ENCODE measurements around the gene SDHA. TPM values are rescaled to one million over a fixed set of nuclear protein-coding genes. Genes with fewer than 3 reads are reported as not detected.

Gene SDHA
- total and polyA plus RNA-seq, 10 of the 15 experiments (the other 5 are each of a cell fraction or from before 2014, with no cell fraction given), result 63.3 to 205 (median 104) TPM

GRCh38 chr5:298737-299125 lies 80.6 kb downstream of the SDHA start:
- no peak overlapping the region for H2AFZ ChIP-seq (ENCODE audit: control insufficient read depth, low read depth, low read length)
- no peak for DNase-seq (ENCODE audit: low read depth, low spot score)
- no peaks in the 10 kb centered on the region; a peak in 1 of 4 replicates for H3K36me3 ChIP-seq (ENCODE audit: control insufficient read depth in 2 of 2, insufficient read depth in 2 of 2, low read length in 1 of 2)
- H3K27me3 ChIP-seq (replicated peaks in 1 of 2; ENCODE audit: control insufficient read depth in 2 of 2, insufficient read depth in 2 of 2, low read length in 1 of 2), result no peaks in the 10 kb centered on the region
- in situ Hi-C loops (cut with MboI), result no loop called here
- CTCF ChIA-PET, result no interaction called here
- H3K79me2 ChIP-seq (ENCODE audit: control insufficient read depth, insufficient read depth, low read length), result no peaks in the 10 kb centered on the region
- no peak overlapping the region for H3K27ac ChIP-seq (ENCODE audit: control insufficient read depth, insufficient read depth)
- ATAC-seq, result no peak
- WGBS (ENCODE audit: insufficient coverage, insufficient replicate concordance, low lambda C conversion rate, missing lambda C conversion rate), result no CpG with 5 or more reads among the region's 2 CpGs
- POLR2A ChIA-PET, result no interaction called here
- RAD21 ChIA-PET (ENCODE audit: unreplicated experiment), result no interaction called here
- no peaks in the 10 kb centered on the region for H4K20me1 ChIP-seq (ENCODE audit: control insufficient read depth, insufficient read depth)
- FAIRE-seq, result no peak
- SMC1A ChIA-PET (ENCODE audit: uncharacterized antibody, unreplicated experiment), result no interaction called here
- no peaks in the 10 kb centered on the region for H3K4me1 ChIP-seq (ENCODE audit: control insufficient read depth, insufficient read depth, low read length)
- no peak overlapping the region for H3K4me2 ChIP-seq (ENCODE audit: control insufficient read depth, insufficient read depth)
- H3K9ac ChIP-seq (ENCODE audit: control insufficient read depth, insufficient read depth, low read length), result no peak overlapping the region
- no TSS peak for BruUV-seq (replicated peaks)
- no peak overlapping the region for H3K4me3 ChIP-seq
- intact Hi-C loops (cut with micrococcal nuclease; ENCODE audit: unreplicated experiment), result no loop called here
- no peaks in the 10 kb centered on the region for H3K9me3 ChIP-seq (replicated peaks; ENCODE audit: control insufficient read depth, insufficient read depth, low read length)
- TF ChIP-seq, protein P1, sequence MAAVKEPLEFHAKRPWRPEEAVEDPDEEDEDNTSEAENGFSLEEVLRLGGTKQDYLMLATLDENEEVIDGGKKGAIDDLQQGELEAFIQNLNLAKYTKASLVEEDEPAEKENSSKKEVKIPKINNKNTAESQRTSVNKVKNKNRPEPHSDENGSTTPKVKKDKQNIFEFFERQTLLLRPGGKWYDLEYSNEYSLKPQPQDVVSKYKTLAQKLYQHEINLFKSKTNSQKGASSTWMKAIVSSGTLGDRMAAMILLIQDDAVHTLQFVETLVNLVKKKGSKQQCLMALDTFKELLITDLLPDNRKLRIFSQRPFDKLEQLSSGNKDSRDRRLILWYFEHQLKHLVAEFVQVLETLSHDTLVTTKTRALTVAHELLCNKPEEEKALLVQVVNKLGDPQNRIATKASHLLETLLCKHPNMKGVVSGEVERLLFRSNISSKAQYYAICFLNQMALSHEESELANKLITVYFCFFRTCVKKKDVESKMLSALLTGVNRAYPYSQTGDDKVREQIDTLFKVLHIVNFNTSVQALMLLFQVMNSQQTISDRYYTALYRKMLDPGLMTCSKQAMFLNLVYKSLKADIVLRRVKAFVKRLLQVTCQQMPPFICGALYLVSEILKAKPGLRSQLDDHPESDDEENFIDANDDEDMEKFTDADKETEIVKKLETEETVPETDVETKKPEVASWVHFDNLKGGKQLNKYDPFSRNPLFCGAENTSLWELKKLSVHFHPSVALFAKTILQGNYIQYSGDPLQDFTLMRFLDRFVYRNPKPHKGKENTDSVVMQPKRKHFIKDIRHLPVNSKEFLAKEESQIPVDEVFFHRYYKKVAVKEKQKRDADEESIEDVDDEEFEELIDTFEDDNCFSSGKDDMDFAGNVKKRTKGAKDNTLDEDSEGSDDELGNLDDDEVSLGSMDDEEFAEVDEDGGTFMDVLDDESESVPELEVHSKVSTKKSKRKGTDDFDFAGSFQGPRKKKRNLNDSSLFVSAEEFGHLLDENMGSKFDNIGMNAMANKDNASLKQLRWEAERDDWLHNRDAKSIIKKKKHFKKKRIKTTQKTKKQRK (IDR thresholded peaks at IDR 0.05; ENCODE audit: low read depth, low read length), result no peak
- TF ChIP-seq PAX8 (IDR thresholded peaks at IDR 0.05) (no peak), IKZF1 (conservative IDR thresholded peaks at IDR 0.05) (no peak), CUX1 (IDR thresholded peaks at IDR 0.05; ENCODE audit: insufficient replicate concordance, low read depth, low read length) (no peak), ZNF592 (IDR thresholded peaks at IDR 0.05) (no peak), MTA3 (IDR thresholded peaks at IDR 0.05; ENCODE audit: borderline replicate concordance, low read length) (no peak), BHLHE40 (IDR thresholded peaks at IDR 0.05; ENCODE audit: borderline replicate concordance in 1 of 2, low read depth in 2 of 2, low read length in 1 of 2) (no peak)
- TF ChIP-seq, protein P2, sequence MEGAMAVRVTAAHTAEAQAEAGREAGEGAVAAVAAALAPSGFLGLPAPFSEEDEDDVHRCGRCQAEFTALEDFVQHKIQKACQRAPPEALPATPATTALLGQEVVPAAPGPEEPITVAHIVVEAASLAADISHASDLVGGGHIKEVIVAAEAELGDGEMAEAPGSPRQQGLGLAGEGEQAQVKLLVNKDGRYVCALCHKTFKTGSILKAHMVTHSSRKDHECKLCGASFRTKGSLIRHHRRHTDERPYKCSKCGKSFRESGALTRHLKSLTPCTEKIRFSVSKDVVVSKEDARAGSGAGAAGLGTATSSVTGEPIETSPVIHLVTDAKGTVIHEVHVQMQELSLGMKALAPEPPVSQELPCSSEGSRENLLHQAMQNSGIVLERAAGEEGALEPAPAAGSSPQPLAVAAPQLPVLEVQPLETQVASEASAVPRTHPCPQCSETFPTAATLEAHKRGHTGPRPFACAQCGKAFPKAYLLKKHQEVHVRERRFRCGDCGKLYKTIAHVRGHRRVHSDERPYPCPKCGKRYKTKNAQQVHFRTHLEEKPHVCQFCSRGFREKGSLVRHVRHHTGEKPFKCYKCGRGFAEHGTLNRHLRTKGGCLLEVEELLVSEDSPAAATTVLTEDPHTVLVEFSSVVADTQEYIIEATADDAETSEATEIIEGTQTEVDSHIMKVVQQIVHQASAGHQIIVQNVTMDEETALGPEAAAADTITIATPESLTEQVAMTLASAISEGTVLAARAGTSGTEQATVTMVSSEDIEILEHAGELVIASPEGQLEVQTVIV (IDR thresholded peaks at IDR 0.05; ENCODE audit: borderline replicate concordance, partially characterized antibody), result no peak

Measured in GM12878 (cell line).